Calu3 (cell line): Measurements from ENCODE around the gene KSR2. TPM values are rescaled to one million over a fixed set of nuclear protein-coding genes. Genes with fewer than 3 reads are reported as not detected.

Experiments used
- BruUV-seq: library from RNA; stranded (reverse); fragments of 400-500 nt; replicated peaks from 2 replicates; lab custom pipeline; 2021; lab: Mats Ljungman, UMichigan
- CTCF ChIA-PET: fragments of 300-600 bp; sonication (Branson Sonifier 250); formaldehyde crosslinking; loops from one replicate; lab custom pipeline; 2022; ENCODE audit warnings: antibody characterized with exemption; lab: Charles Lee
- DNase-seq: peaks from one replicate; pipeline ENCODE4 v3.0.0; 2022
- H3K27ac Mint-ChIP-seq: one replicate; pipeline ENCODE4 v1.8.0; 2022; ENCODE audit warnings: mixed read lengths; ENCODE audit not compliant: unreplicated experiment
- H3K27me3 Mint-ChIP-seq: one replicate; pipeline ENCODE4 v1.8.0; 2022; ENCODE audit warnings: mixed read lengths; ENCODE audit not compliant: unreplicated experiment
- H3K36me3 Mint-ChIP-seq: one replicate; pipeline ENCODE4 v1.8.0; 2022; ENCODE audit warnings: mild to moderate bottlenecking, moderate library complexity, mixed read lengths; ENCODE audit not compliant: insufficient read depth, unreplicated experiment
- H3K4me1 Mint-ChIP-seq: one replicate; pipeline ENCODE4 v1.8.0; 2022; ENCODE audit warnings: mild to moderate bottlenecking, low read depth, mixed read lengths; ENCODE audit not compliant: unreplicated experiment
- H3K4me3 Mint-ChIP-seq: one replicate; pipeline ENCODE4 v1.8.0; 2022; ENCODE audit warnings: mild to moderate bottlenecking, low read depth, moderate library complexity, mixed read lengths; ENCODE audit not compliant: unreplicated experiment
- H3K9me3 Mint-ChIP-seq: one replicate; pipeline ENCODE4 v1.8.0; 2022; ENCODE audit warnings: low read depth, mixed read lengths; ENCODE audit not compliant: unreplicated experiment
- intact Hi-C: fragments of 100-400 bp; cut with micrococcal nuclease; formaldehyde crosslinking; loops from one replicate; pipeline ENCODE4 v1.10.0; 2022; ENCODE audit not compliant: unreplicated experiment
- total RNA-seq: library from RNA; stranded (reverse); gene quantifications from 2 replicates; pipeline ENCODE4 v1.2.3, GENCODE V29; 2022
- TF ChIP-seq, protein P1 (sequence below): fragments of 200-600 bp; IDR thresholded peaks from one replicate; pipeline ENCODE4 v1.8.0; 2022; ENCODE audit warnings: antibody characterized with exemption; ENCODE audit not compliant: unreplicated experiment

The KSR2 gene
- total RNA-seq, 1 experiment from 2014 or later = 1.9 TPM

DNA sequence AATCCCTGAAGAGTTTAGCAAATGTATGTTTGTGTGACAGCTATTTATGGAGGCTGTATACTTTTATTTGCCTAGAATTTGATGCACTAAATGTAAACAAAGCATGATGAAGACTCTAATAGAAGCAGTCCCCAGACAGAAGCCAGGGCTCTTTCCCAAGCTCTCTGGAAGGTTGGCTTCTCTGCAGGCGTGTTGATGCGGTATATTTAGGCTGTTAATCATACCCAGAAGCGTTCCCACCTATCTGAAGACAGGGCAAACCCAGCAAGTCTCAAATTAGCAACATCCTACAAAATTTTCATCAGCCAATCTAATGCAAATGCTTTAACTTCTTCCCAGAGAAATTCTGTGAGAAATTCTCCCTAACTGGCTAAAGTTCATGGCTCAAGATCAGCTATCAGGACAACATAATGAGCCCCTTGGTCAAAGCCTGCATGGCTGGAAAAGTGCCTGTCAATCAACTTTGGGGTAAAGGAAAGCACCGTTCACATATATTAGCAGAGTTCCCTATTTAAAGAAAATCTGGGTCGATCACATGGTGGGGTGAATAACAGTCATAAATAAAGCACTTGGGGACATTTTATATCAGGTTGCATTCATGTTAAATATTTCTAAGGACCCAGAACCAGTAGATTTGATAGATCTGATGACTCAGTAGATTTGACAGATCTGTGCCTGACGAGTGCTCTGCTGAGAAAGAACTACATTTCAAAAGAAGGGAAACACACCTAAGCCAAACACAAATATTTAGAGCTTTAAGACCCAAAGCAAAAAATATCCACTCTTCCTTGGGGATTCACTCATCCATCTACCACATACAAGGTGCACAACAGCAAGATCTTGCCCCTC lies 46.6 kb downstream of the KSR2 start:
- TF ChIP-seq, protein P1, sequence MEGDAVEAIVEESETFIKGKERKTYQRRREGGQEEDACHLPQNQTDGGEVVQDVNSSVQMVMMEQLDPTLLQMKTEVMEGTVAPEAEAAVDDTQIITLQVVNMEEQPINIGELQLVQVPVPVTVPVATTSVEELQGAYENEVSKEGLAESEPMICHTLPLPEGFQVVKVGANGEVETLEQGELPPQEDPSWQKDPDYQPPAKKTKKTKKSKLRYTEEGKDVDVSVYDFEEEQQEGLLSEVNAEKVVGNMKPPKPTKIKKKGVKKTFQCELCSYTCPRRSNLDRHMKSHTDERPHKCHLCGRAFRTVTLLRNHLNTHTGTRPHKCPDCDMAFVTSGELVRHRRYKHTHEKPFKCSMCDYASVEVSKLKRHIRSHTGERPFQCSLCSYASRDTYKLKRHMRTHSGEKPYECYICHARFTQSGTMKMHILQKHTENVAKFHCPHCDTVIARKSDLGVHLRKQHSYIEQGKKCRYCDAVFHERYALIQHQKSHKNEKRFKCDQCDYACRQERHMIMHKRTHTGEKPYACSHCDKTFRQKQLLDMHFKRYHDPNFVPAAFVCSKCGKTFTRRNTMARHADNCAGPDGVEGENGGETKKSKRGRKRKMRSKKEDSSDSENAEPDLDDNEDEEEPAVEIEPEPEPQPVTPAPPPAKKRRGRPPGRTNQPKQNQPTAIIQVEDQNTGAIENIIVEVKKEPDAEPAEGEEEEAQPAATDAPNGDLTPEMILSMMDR = no peak

DNA sequence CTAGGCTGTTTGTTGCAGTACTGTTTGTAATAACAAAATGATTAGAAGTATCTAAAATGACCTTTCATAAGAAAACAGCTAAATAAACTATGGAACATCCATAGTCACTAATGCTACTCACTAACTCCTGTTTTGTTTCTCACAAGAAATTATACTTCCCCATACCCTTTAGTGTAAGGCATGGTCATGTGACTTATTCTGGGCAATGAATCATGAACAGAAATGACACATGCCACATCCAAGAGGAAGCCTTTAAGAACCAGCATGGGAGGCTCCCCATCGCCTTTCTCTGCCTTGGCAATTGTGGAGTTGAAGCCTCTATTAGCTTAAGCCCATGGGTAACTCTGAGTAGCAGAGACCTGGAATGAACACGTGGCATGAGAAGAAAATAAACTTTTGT lies 49.3 kb downstream of the KSR2 start:
- no peak overlapping the region for H3K27ac Mint-ChIP-seq
- DNase-seq = no peak
- TF ChIP-seq, protein P1 = no peak
- no peaks in the 10 kb centered on the region for H3K36me3 Mint-ChIP-seq
- intact Hi-C loops = no loop called here
- no peak overlapping the region for H3K4me3 Mint-ChIP-seq
- BruUV-seq = no TSS peak
- no peaks in the 10 kb centered on the region for H3K4me1 Mint-ChIP-seq
- CTCF ChIA-PET = no interaction called here
- H3K27me3 Mint-ChIP-seq = no peaks in the 10 kb centered on the region
- H3K9me3 Mint-ChIP-seq = no peaks in the 10 kb centered on the region

More for the DNA sequence above, 46.6 kb downstream of the KSR2 start:
- intact Hi-C loops = no loop called here
- CTCF ChIA-PET = interaction anchor here (0.6 to 0.8 kb wide), 2 partner anchors 61 to 299 kb away, joined by 3 to 4 read pairs; no protein-coding TSS in a partner anchor
- Mint-ChIP-seq H3K36me3 (no peaks in the 10 kb centered on the region), H3K4me1 (no peaks in the 10 kb centered on the region), H3K4me3 (no peak overlapping the region), H3K27ac (no peak overlapping the region), H3K9me3 (no peaks in the 10 kb centered on the region), H3K27me3 (no peaks in the 10 kb centered on the region)
- no TSS peak for BruUV-seq
- no peak for DNase-seq

DNA sequence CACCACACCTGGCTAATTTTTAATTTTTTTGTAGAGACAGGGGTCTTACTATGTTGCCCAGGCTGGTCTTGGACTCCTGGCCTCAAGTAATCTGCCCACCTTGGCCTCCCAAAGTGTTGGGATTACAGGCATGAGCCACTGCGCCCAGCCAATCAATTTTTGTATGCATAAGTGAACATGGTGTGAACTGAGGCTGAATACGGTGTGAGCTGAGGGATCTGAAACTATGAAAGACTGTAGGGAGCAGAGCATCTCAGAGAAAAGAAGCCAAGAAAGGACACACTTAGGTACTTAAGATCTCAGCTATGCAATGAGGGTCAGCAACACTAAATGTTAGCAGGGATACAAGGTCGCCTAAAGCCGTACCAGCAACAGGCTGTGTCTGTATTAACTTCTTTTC lies 54.1 kb downstream of the KSR2 start:
- Mint-ChIP-seq H3K4me1 (no peaks in the 10 kb centered on the region), H3K27me3 (no peaks in the 10 kb centered on the region), H3K4me3 (no peak overlapping the region), H3K36me3 (no peaks in the 10 kb centered on the region), H3K27ac (no peak overlapping the region), H3K9me3 (peaks cover 3% of the 10 kb centered on the region)
- no TSS peak for BruUV-seq
- no peak for DNase-seq
- intact Hi-C loops = no loop called here
- TF ChIP-seq, protein P1 = no peak
- CTCF ChIA-PET = no interaction called here

DNA sequence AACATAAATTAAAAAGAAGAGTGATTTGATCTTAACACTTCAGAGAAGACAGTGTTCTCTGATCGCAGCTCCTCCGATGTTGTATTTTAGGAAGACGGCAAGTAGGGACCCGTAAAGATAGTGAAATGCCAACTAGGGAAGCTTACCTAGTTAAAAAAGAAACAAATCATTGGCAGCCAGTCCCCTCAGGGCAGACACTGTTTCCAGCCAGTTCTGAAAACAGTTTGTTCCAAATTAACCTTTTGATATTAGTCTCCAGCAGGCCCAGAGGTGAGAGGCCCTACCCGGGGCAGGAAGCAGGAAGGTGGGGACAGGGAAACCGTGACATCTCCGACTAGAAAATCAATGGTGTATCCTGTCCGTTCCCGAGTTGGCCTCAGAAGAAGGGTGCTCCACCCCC lies 56.0 kb downstream of the KSR2 start:
- H3K36me3 Mint-ChIP-seq = no peaks in the 10 kb centered on the region
- intact Hi-C loops = no loop called here
- H3K4me1 Mint-ChIP-seq = no peaks in the 10 kb centered on the region
- H3K27me3 Mint-ChIP-seq = no peaks in the 10 kb centered on the region
- TF ChIP-seq, protein P1 = no peak
- H3K4me3 Mint-ChIP-seq = no peak overlapping the region
- H3K27ac Mint-ChIP-seq = no peak overlapping the region
- peaks cover 3% of the 10 kb centered on the region for H3K9me3 Mint-ChIP-seq
- no TSS peak for BruUV-seq
- no peak for DNase-seq
- CTCF ChIA-PET = interaction anchor here (0.6 to 0.7 kb wide), 2 partner anchors 195 to 611 kb away, joined by 3 read pairs; no protein-coding TSS in a partner anchor
